ENCODE results near the gene CASP3.
A peak's percentile ranks its signal among the peaks of the same experiment; 100 is the strongest.
"Not testable (repeated sequence)": the region's sequence is repeated elsewhere in the genome, so short reads cannot be mapped to it uniquely, and the experiment has no call there.

The CASP3 gene

DNA sequence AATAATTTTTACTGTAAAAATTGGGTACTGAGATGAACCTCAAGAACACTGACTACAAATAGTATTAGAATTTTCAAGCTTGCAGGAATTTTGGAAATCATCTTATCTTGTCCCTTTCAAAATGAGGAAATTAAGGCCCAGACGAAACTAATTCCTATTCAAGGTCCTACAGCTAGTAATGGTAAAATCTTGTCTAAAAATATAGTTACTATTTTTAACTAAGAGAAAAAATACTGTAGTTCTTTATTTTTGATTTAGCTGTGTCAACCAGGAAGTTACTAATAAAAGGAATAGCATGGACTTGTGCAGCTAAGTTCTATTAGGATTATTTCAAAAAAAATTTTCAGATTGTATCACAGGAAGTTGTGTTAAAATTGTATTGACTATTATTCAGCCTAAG, 13.0 kb upstream of the CASP3 start:
- H3K4me2 ChIP-seq (ENCODE audit: low read length): no peak overlapping the region
- no peaks in the 10 kb centered on the region for H3K9me3 ChIP-seq (ENCODE audit: control insufficient read depth, insufficient read depth, low read length)
- H4K20me1 ChIP-seq (ENCODE audit: control insufficient read depth, insufficient read depth, low read depth, low read length): no peaks in the 10 kb centered on the region
- no peak overlapping the region for H3K4me3 ChIP-seq (ENCODE audit: low read length)
- H3K4me1 ChIP-seq (ENCODE audit: control insufficient read depth, low read length): peaks cover 9% of the 10 kb centered on the region
- no peak for TF ChIP-seq EZH2phosphoT487 (IDR thresholded peaks at IDR 0.05; ENCODE audit: borderline replicate concordance, low read length)
- TF ChIP-seq, protein P1, sequence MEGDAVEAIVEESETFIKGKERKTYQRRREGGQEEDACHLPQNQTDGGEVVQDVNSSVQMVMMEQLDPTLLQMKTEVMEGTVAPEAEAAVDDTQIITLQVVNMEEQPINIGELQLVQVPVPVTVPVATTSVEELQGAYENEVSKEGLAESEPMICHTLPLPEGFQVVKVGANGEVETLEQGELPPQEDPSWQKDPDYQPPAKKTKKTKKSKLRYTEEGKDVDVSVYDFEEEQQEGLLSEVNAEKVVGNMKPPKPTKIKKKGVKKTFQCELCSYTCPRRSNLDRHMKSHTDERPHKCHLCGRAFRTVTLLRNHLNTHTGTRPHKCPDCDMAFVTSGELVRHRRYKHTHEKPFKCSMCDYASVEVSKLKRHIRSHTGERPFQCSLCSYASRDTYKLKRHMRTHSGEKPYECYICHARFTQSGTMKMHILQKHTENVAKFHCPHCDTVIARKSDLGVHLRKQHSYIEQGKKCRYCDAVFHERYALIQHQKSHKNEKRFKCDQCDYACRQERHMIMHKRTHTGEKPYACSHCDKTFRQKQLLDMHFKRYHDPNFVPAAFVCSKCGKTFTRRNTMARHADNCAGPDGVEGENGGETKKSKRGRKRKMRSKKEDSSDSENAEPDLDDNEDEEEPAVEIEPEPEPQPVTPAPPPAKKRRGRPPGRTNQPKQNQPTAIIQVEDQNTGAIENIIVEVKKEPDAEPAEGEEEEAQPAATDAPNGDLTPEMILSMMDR (IDR thresholded peaks at IDR 0.05; ENCODE audit: low read depth, low read length, poor library complexity, severe bottlenecking): no peak
- no peak overlapping the region for H3K27ac ChIP-seq (ENCODE audit: low read depth, low read length)
- no peaks in the 10 kb centered on the region for H3K27me3 ChIP-seq (ENCODE audit: control insufficient read depth, low read length)
- no peaks in the 10 kb centered on the region for H3K79me2 ChIP-seq (ENCODE audit: control insufficient read depth, low read length)
- no peaks in the 10 kb centered on the region for H3K9me2 ChIP-seq (replicated peaks; ENCODE audit: control insufficient read depth, low read length)
- H3K36me3 ChIP-seq (ENCODE audit: control insufficient read depth, low read length): peaks cover 29% of the 10 kb centered on the region
- H3F3A ChIP-seq (ENCODE audit: control insufficient read depth, insufficient read depth): peaks cover 14% of the 10 kb centered on the region

DNA sequence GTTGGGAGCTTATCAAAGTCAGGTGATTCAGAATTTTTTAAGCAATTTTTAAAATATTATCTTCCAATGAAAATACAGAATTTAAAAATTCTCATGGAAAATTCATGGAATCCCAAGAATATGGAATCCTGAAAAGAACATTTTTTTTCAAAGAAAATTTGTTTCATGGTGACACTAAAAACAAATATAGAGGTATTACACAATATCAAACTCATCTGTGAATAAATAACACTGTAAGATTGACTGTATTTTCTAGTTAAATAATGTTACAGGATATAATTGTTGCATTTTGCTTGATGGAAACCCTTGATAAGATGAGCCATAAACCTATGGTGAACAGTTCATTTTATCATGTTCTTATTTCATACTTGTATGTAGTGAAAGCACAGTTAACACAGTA, 11.7 kb upstream of the CASP3 start:
- no peaks in the 10 kb centered on the region for H3K9me3 ChIP-seq (ENCODE audit: control insufficient read depth, insufficient read depth, low read length)
- H3K27me3 ChIP-seq (ENCODE audit: control insufficient read depth, low read length): no peaks in the 10 kb centered on the region
- H3K79me2 ChIP-seq (ENCODE audit: control insufficient read depth, low read length): peaks cover under 1% of the 10 kb centered on the region; the same call in 1 of the 2 replicates
- TF ChIP-seq EZH2phosphoT487 (IDR thresholded peaks at IDR 0.05; ENCODE audit: borderline replicate concordance, low read length): no peak
- TF ChIP-seq, protein P1 (IDR thresholded peaks at IDR 0.05; ENCODE audit: low read depth, low read length, poor library complexity, severe bottlenecking): no peak
- H4K20me1 ChIP-seq (ENCODE audit: control insufficient read depth, insufficient read depth, low read depth, low read length): no peaks in the 10 kb centered on the region
- no peak overlapping the region for H3K4me3 ChIP-seq (ENCODE audit: low read length)
- peaks cover 17% of the 10 kb centered on the region for H3F3A ChIP-seq (ENCODE audit: control insufficient read depth, insufficient read depth)
- H3K27ac ChIP-seq (ENCODE audit: low read depth, low read length): no peak overlapping the region
- H3K9me2 ChIP-seq (replicated peaks; ENCODE audit: control insufficient read depth, low read length): no peaks in the 10 kb centered on the region
- peaks cover 24% of the 10 kb centered on the region for H3K36me3 ChIP-seq (ENCODE audit: control insufficient read depth, low read length)
- H3K4me2 ChIP-seq (ENCODE audit: low read length): no peak overlapping the region
- H3K4me1 ChIP-seq (ENCODE audit: control insufficient read depth, low read length): peaks cover 22% of the 10 kb centered on the region

DNA sequence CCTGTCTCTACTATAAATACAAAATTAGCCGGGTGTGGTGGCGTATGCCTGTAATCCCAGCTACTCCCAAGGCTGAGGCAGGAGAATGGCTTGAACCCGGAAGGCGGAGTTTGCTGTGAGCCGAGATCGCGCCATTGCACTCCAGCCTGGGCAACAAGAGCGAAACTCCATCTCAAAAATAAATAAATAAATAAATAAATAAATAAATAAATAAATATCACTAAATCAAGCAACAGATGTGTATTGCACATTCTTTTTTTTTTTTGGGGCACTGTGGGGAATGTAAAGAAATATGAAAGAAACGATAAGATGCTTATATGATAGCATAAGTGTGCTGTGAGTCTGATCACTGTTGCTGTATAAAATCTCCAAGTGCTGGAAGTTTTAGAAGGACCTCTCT, 8.6 kb upstream of the CASP3 start:
- not testable (repeated sequence) for H3K4me3 ChIP-seq (ENCODE audit: low read length); H3K79me2 ChIP-seq (ENCODE audit: control insufficient read depth, low read length); H3K27ac ChIP-seq (ENCODE audit: low read depth, low read length); H3K4me2 ChIP-seq (ENCODE audit: low read length); H4K20me1 ChIP-seq (ENCODE audit: control insufficient read depth, insufficient read depth, low read depth, low read length); H3K9me2 ChIP-seq (replicated peaks; ENCODE audit: control insufficient read depth, low read length); H3K9me3 ChIP-seq (ENCODE audit: control insufficient read depth, insufficient read depth, low read length); H3K27me3 ChIP-seq (ENCODE audit: control insufficient read depth, low read length)
- Histone ChIP-seq H3K4me1 (ENCODE audit: control insufficient read depth, low read length) (peaks cover 27% of the 10 kb centered on the region), H3F3A (ENCODE audit: control insufficient read depth, insufficient read depth) (peaks cover 17% of the 10 kb centered on the region), H3K36me3 (ENCODE audit: control insufficient read depth, low read length) (peaks cover 20% of the 10 kb centered on the region)

DNA sequence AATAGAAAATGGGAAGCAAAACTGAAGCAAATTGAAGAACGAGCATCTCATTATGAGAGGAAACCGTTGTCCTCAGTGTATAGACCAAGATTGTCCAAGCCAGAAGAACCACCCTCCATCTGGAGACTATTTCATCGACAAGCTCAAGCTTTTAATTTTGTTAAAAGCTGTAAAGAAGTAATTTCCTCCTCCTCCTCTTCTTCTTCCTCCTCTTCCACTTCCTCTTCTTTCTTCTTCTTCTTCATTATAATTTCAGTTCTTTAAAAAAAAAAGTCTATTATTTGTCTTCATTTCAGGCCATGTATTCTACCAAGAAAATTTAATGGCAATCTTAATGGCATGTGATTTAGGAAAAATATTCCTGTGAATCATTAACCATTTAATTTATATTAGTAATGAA, 7.9 kb upstream of the CASP3 start:
- Histone ChIP-seq H3K9me3 (ENCODE audit: control insufficient read depth, insufficient read depth, low read length) (no peaks in the 10 kb centered on the region), H3K4me1 (ENCODE audit: control insufficient read depth, low read length) (peaks cover 21% of the 10 kb centered on the region), H3K79me2 (ENCODE audit: control insufficient read depth, low read length) (peaks cover 4% of the 10 kb centered on the region; the same call in 1 of the 2 replicates), H3K27me3 (ENCODE audit: control insufficient read depth, low read length) (no peaks in the 10 kb centered on the region), H3F3A (ENCODE audit: control insufficient read depth, insufficient read depth) (peaks cover 16% of the 10 kb centered on the region), H3K4me3 (ENCODE audit: low read length) (no peak overlapping the region), H3K9me2 (replicated peaks; ENCODE audit: control insufficient read depth, low read length) (no peaks in the 10 kb centered on the region), H3K36me3 (ENCODE audit: control insufficient read depth, low read length) (peaks cover 20% of the 10 kb centered on the region), H3K27ac (ENCODE audit: low read depth, low read length) (peak overlapping the region; percentile 7; the same call in 1 of the 2 replicates), H4K20me1 (ENCODE audit: control insufficient read depth, insufficient read depth, low read depth, low read length) (no peaks in the 10 kb centered on the region), H3K4me2 (ENCODE audit: low read length) (peak overlapping the region; percentile 19)
- TF ChIP-seq EZH2phosphoT487 (IDR thresholded peaks at IDR 0.05; ENCODE audit: borderline replicate concordance, low read length): no peak
- TF ChIP-seq, protein P1 (IDR thresholded peaks at IDR 0.05; ENCODE audit: low read depth, low read length, poor library complexity, severe bottlenecking): no peak
